NCI-H146 treated with DMSO at 0.1 percent for 48 hours (cell line): ENCODE data around the gene SELENBP1.
"Not testable (repeated sequence)": the region's sequence is repeated elsewhere in the genome, so short reads cannot be mapped to it uniquely, and the experiment has no call there.

Experiments
- DNase-seq: peaks from one replicate; lab custom pipeline; 2025; ENCODE audit not compliant: unreplicated experiment; lab: John Stamatoyannopoulos, UW

The SELENBP1 gene

GRCh38 chr1:151372058-151372934 is at the start of gene SELENBP1:
SELENBP1 (minus strand) TSS chr1:151372705; CDS start chr1:151372641, 64 bp downstream.
- no peak for DNase-seq

GRCh38 chr1:151419819-151420218 is 47.3 kb upstream of the SELENBP1 start:
- DNase-seq: no peak

GRCh38 chr1:151418081-151418480 is 45.6 kb upstream of the SELENBP1 start:
- DNase-seq: no peak

GRCh38 chr1:151416231-151416630 is 43.7 kb upstream of the SELENBP1 start:
- DNase-seq: no peak

- DNase-seq: no peak
Measured at GRCh38 chr1:151411884-151412283, 39.4 kb upstream of the SELENBP1 start.

GRCh38 chr1:151408891-151409290 is 36.4 kb upstream of the SELENBP1 start:
- DNase-seq: no peak

- DNase-seq: no peak
Measured at GRCh38 chr1:151407304-151407703, 34.8 kb upstream of the SELENBP1 start.

GRCh38 chr1:151406176-151406575 is 33.7 kb upstream of the SELENBP1 start:
- DNase-seq: no peak

- no peak for DNase-seq
Measured at GRCh38 chr1:151405187-151405951, 32.9 kb upstream of the SELENBP1 start.

- no peak for DNase-seq
Measured at GRCh38 chr1:151403612-151404011, 31.1 kb upstream of the SELENBP1 start.

GRCh38 chr1:151402764-151403163 is 30.3 kb upstream of the SELENBP1 start:
- DNase-seq: no peak

- no peak for DNase-seq
Measured at GRCh38 chr1:151401860-151402259, 29.4 kb upstream of the SELENBP1 start.

GRCh38 chr1:151401125-151401788 is 28.8 kb upstream of the SELENBP1 start:
- no peak for DNase-seq

GRCh38 chr1:151399324-151400171 is 27.0 kb upstream of the SELENBP1 start, which contains the start of gene PSMB4:
PSMB4 (plus strand) TSS chr1:151399573; CDS start chr1:151399588, 15 bp downstream.
- peak; percentile 93 for DNase-seq

- not testable (repeated sequence) for DNase-seq
Measured at GRCh38 chr1:151396265-151396664, 23.8 kb upstream of the SELENBP1 start.

- DNase-seq: no peak
Measured at GRCh38 chr1:151393583-151393982, 21.1 kb upstream of the SELENBP1 start.

- no peak for DNase-seq
Measured at GRCh38 chr1:151391079-151391563, 18.6 kb upstream of the SELENBP1 start.

- not testable (repeated sequence) for DNase-seq
Measured at GRCh38 chr1:151390221-151391078, 17.9 kb upstream of the SELENBP1 start.

GRCh38 chr1:151386002-151386401 is 13.5 kb upstream of the SELENBP1 start:
- DNase-seq: no peak
